Smooth muscle cell (in vitro differentiated cells): Measurements from ENCODE around the gene CAPN9. TPM values are rescaled to one million over a fixed set of nuclear protein-coding genes. Genes with fewer than 3 reads are reported as not detected.
"Not testable (repeated sequence)": the region's sequence is repeated elsewhere in the genome, so short reads cannot be mapped to it uniquely, and the experiment has no call there.

Experiments used
- DNase-seq: peaks from one replicate; lab custom pipeline; 2025; ENCODE audit not compliant: unreplicated experiment; lab: John Stamatoyannopoulos, UW
- H2AFZ ChIP-seq: fragments of 200-600 bp; sonication (generic); 2 replicates; pipeline ENCODE4 v1.6.0; 2016; ENCODE audit warnings: antibody characterized with exemption, low read depth, mild to moderate bottlenecking
- H3F3A ChIP-seq: fragments of 200-600 bp; sonication (generic); 2 replicates; pipeline ENCODE4 v1.6.0; 2017; ENCODE audit warnings: antibody characterized with exemption, low read depth
- H3K27ac ChIP-seq: fragments of 200-600 bp; sonication (generic); 2 replicates; pipeline ENCODE4 v1.5.1; 2016; ENCODE audit warnings: low read depth, mild to moderate bottlenecking
- H3K27me3 ChIP-seq: fragments of 200-600 bp; sonication (generic); 2 replicates; pipeline ENCODE4 v1.6.1; 2016; ENCODE audit warnings: low read depth, mild to moderate bottlenecking
- H3K36me3 ChIP-seq: fragments of 200-600 bp; sonication (generic); 2 replicates; pipeline ENCODE4 v1.5.1; 2016; ENCODE audit warnings: low read depth
- H3K4me1 ChIP-seq: fragments of 200-600 bp; sonication (generic); 2 replicates; pipeline ENCODE4 v1.5.1; 2016; ENCODE audit warnings: low read depth
- H3K4me2 ChIP-seq: fragments of 200-600 bp; sonication (generic); 2 replicates; pipeline ENCODE4 v1.6.0; 2016; ENCODE audit warnings: mild to moderate bottlenecking
- H3K4me3 ChIP-seq: fragments of 200-600 bp; sonication (generic); 2 replicates; pipeline ENCODE4 v1.5.1; 2016; ENCODE audit warnings: mild to moderate bottlenecking
- H3K79me2 ChIP-seq: fragments of 200-600 bp; sonication (generic); 2 replicates; pipeline ENCODE4 v1.6.0; 2016; ENCODE audit warnings: low read depth, mild to moderate bottlenecking
- H3K9ac ChIP-seq: fragments of 200-600 bp; sonication (generic); 2 replicates; pipeline ENCODE4 v1.6.0; 2016; ENCODE audit warnings: low read depth
- H3K9me3 ChIP-seq: fragments of 200-600 bp; sonication (generic); replicated peaks from 2 replicates; pipeline ENCODE4 v1.5.1; 2016; ENCODE audit warnings: low read depth
- H4K20me1 ChIP-seq: fragments of 200-600 bp; sonication (generic); 2 replicates; pipeline ENCODE4 v1.6.0; 2016; ENCODE audit warnings: low read depth
- WGBS: methylation state at CpG from one replicate; pipeline ENCODE4 v1.1.7; 2016; ENCODE audit warnings: low lambda C conversion rate; 5-methylcytosine and 5-hydroxymethylcytosine counted together
- polyA plus RNA-seq: library from polyadenylated mRNA; unstranded; fragments of >200 nt; fragmentation: Nextera tagmentation; extraction: Ambion mirVana; gene quantifications from 2 replicates; pipeline ENCODE4 v1.2.1, GENCODE V29; 2016
- total RNA-seq: library from RNA; depleted of rRNA; stranded (reverse); fragments of >200 nt; gene quantifications from 2 replicates; pipeline ENCODE4 v1.2.3, GENCODE V29; 2014
- TF ChIP-seq, protein P1 (sequence below): fragments of 200-600 bp; sonication (generic); IDR thresholded peaks from 2 replicates; pipeline ENCODE4 v1.5.1; 2017; ENCODE audit warnings: borderline replicate concordance, mild to moderate bottlenecking, antibody characterized with exemption; ENCODE audit not compliant: insufficient read depth, poor library complexity, severe bottlenecking

Gene CAPN9
- total and polyA plus RNA-seq, 2 experiments from 2014 or later, result not detected

DNA sequence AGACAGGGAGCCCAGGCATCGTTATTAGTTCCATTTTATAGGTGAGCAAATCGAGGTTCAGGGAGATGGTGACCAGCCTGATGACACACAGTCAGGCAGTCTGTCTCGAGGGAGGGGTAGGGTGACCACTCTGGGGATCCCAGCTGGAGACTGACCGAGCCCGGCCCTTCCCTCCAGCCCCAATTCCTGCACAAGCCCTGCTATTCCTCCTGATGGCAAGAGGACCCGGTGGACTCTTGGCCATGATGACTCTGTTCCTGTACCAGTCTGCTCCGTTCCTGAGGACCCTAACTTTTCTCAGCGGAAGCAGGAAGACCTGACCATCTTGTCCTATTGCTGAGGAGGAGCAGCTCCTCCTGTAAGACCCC lies 33.7 kb upstream of the CAPN9 start:
- 96% methylated on average over 8 of the region's 8 CpGs for WGBS
- no peak overlapping the region for H2AFZ ChIP-seq
- H3K4me3 ChIP-seq, result no peak overlapping the region

GRCh38 chr1:230713915-230714764 lies 33.0 kb upstream of the CAPN9 start, which contains the start of gene AGT:
Gene AGT (minus strand): TSS chr1:230714122. CDS start chr1:230710823, 3,299 bp downstream.
- 59% methylated on average over 24 of the region's 24 CpGs for WGBS
- Histone ChIP-seq H3K27me3 (no peaks in the 10 kb centered on the region), H3K79me2 (no peaks in the 10 kb centered on the region), H3K9ac (no peak within 1 kb of the TSS), H3K4me2 (peak within 1 kb of the TSS; percentile 25), H3F3A (no peaks in the 10 kb centered on the region), H3K9me3 (no peaks in the 10 kb centered on the region), H4K20me1 (no peaks in the 10 kb centered on the region), H3K27ac (no peak within 1 kb of the TSS), H2AFZ (no peak within 1 kb of the TSS), H3K36me3 (no peaks in the 10 kb centered on the region), H3K4me1 (no peaks in the 10 kb centered on the region), H3K4me3 (no peak within 1 kb of the TSS)
- TF ChIP-seq, protein P1, sequence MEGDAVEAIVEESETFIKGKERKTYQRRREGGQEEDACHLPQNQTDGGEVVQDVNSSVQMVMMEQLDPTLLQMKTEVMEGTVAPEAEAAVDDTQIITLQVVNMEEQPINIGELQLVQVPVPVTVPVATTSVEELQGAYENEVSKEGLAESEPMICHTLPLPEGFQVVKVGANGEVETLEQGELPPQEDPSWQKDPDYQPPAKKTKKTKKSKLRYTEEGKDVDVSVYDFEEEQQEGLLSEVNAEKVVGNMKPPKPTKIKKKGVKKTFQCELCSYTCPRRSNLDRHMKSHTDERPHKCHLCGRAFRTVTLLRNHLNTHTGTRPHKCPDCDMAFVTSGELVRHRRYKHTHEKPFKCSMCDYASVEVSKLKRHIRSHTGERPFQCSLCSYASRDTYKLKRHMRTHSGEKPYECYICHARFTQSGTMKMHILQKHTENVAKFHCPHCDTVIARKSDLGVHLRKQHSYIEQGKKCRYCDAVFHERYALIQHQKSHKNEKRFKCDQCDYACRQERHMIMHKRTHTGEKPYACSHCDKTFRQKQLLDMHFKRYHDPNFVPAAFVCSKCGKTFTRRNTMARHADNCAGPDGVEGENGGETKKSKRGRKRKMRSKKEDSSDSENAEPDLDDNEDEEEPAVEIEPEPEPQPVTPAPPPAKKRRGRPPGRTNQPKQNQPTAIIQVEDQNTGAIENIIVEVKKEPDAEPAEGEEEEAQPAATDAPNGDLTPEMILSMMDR, result no peak
- no peak for DNase-seq

More for the DNA sequence above, 33.7 kb upstream of the CAPN9 start:
- Histone ChIP-seq H3K4me1 (no peaks in the 10 kb centered on the region), H3K9me3 (no peaks in the 10 kb centered on the region), H3F3A (no peaks in the 10 kb centered on the region), H3K36me3 (no peaks in the 10 kb centered on the region), H3K27ac (no peak overlapping the region), H3K27me3 (no peaks in the 10 kb centered on the region), H3K9ac (no peak overlapping the region), H3K4me2 (peak overlapping the region; percentile 25), H3K79me2 (no peaks in the 10 kb centered on the region), H4K20me1 (no peaks in the 10 kb centered on the region)
- no peak for DNase-seq
- TF ChIP-seq, protein P1, result no peak

DNA sequence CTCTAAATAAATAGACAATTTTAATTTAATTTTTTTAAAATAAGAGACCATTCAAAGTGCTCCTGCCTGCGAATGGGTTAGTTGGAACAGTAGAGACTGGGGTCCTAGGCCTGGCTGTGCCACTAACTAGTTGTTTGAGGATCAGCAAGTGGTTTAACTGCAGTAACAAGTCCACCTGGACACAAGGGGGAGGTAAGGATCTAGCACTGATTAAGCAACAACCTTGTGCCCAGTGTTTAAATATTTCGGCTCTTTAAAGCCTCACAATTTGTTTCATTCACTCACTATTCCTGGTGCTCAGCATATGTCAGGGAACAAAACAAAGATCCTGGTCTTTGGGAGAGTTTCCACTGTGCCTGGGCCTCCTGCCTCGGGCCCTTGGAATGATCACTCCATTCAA lies 31.7 kb upstream of the CAPN9 start:
- no peak overlapping the region for H3K4me3 ChIP-seq
- no peaks in the 10 kb centered on the region for H3K36me3 ChIP-seq
- H2AFZ ChIP-seq, result no peak overlapping the region
- TF ChIP-seq, protein P1, result no peak
- H3F3A ChIP-seq, result no peaks in the 10 kb centered on the region
- no peak overlapping the region for H3K4me2 ChIP-seq
- no peaks in the 10 kb centered on the region for H3K27me3 ChIP-seq
- H3K9ac ChIP-seq, result no peak overlapping the region
- H3K79me2 ChIP-seq, result no peaks in the 10 kb centered on the region
- no peak for DNase-seq
- no peaks in the 10 kb centered on the region for H4K20me1 ChIP-seq
- no peaks in the 10 kb centered on the region for H3K9me3 ChIP-seq
- H3K4me1 ChIP-seq, result no peaks in the 10 kb centered on the region
- WGBS, result 80% methylated on average over 3 of the region's 3 CpGs
- H3K27ac ChIP-seq, result no peak overlapping the region

DNA sequence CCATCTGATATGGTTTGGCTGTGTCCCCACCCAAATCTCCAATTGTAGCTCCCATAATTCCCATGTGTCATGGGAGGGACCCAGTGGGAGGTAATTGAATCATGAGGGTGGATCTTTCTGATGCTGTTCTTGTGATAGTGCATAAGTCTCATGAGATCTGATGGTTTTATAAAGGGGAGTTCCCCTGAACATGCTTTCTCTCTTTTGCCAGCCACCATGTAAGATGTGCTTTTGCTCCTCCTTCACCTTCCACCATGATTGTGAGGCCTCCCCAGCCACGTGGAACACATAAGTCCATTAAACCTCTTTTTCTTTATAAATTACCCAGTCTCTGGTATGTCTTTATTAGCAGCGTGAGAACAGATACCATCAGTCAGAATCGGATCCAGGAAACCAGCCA lies 30.7 kb upstream of the CAPN9 start:
- H3K4me2 ChIP-seq, H3K36me3 ChIP-seq, H3K27me3 ChIP-seq, H3K27ac ChIP-seq, H4K20me1 ChIP-seq, H3K4me3 ChIP-seq, DNase-seq, H3K79me2 ChIP-seq, H3K9me3 ChIP-seq, H3K4me1 ChIP-seq, H3K9ac ChIP-seq, H3F3A ChIP-seq, H2AFZ ChIP-seq: not testable (repeated sequence)
- WGBS, result 55% methylated on average over 3 of the region's 3 CpGs
